ENCODE measurements around the gene SETD3.

Gene SETD3

GRCh38 chr14:99460793-99461192 is 19.9 kb downstream of the SETD3 start:
- no peak for DNase-seq (ENCODE audit: low read depth in 2 of 2, low spot score in 1 of 2)

- no peak for DNase-seq (ENCODE audit: low read depth in 2 of 2, low spot score in 1 of 2)
Observed at GRCh38 chr14:99459481-99460100, 21.1 kb downstream of the SETD3 start.

- no peak for DNase-seq (ENCODE audit: low read depth in 2 of 2, low spot score in 1 of 2)
Observed at GRCh38 chr14:99454246-99454645, 26.4 kb downstream of the SETD3 start.

GRCh38 chr14:99452968-99453367 is 27.7 kb downstream of the SETD3 start:
- DNase-seq (ENCODE audit: low read depth in 2 of 2, low spot score in 1 of 2): no peak

GRCh38 chr14:99451234-99451633 is 29.4 kb downstream of the SETD3 start:
- no peak for DNase-seq (ENCODE audit: low read depth in 2 of 2, low spot score in 1 of 2)

- DNase-seq (ENCODE audit: low read depth in 2 of 2, low spot score in 1 of 2): no peak
Observed at GRCh38 chr14:99450266-99450665, 30.4 kb downstream of the SETD3 start.

GRCh38 chr14:99447739-99448138 is 32.9 kb downstream of the SETD3 start:
- no peak for DNase-seq (ENCODE audit: low read depth in 2 of 2, low spot score in 1 of 2)

GRCh38 chr14:99445931-99446330 is 34.7 kb downstream of the SETD3 start:
- DNase-seq (ENCODE audit: low read depth in 2 of 2, low spot score in 1 of 2): no peak

- no peak for DNase-seq (ENCODE audit: low read depth in 2 of 2, low spot score in 1 of 2)
Observed at GRCh38 chr14:99441918-99442317, 38.7 kb downstream of the SETD3 start.

- DNase-seq (ENCODE audit: low read depth in 2 of 2, low spot score in 1 of 2): no peak
Observed at GRCh38 chr14:99441157-99441870, 39.3 kb downstream of the SETD3 start.

- no peak for DNase-seq (ENCODE audit: low read depth in 2 of 2, low spot score in 1 of 2)
Observed at GRCh38 chr14:99440278-99440677, 40.4 kb downstream of the SETD3 start.

GRCh38 chr14:99437706-99438105 is 43.0 kb downstream of the SETD3 start:
- no peak for DNase-seq (ENCODE audit: low read depth in 2 of 2, low spot score in 1 of 2)

GRCh38 chr14:99436247-99437180 is 44.1 kb downstream of the SETD3 start:
- DNase-seq (ENCODE audit: low read depth in 2 of 2, low spot score in 1 of 2): no peak

- DNase-seq (ENCODE audit: low read depth in 2 of 2, low spot score in 1 of 2): no peak
Observed at GRCh38 chr14:99435327-99435726, 45.3 kb downstream of the SETD3 start.

GRCh38 chr14:99432485-99432884 is 48.2 kb downstream of the SETD3 start:
- DNase-seq (ENCODE audit: low read depth in 2 of 2, low spot score in 1 of 2): no peak

- DNase-seq (ENCODE audit: low read depth in 2 of 2, low spot score in 1 of 2): no peak
Observed at GRCh38 chr14:99431986-99432385, 48.7 kb downstream of the SETD3 start.

GRCh38 chr14:99430491-99430890 is 50.2 kb downstream of the SETD3 start:
- DNase-seq (ENCODE audit: low read depth in 2 of 2, low spot score in 1 of 2): no peak

GRCh38 chr14:99427632-99428300 is 52.9 kb downstream of the SETD3 start:
- no peak for DNase-seq (ENCODE audit: low read depth in 2 of 2, low spot score in 1 of 2)

- DNase-seq (ENCODE audit: low read depth in 2 of 2, low spot score in 1 of 2): no peak
Observed at GRCh38 chr14:99426813-99427346, 53.8 kb downstream of the SETD3 start.

GRCh38 chr14:99426265-99426664 is 54.4 kb downstream of the SETD3 start:
- DNase-seq (ENCODE audit: low read depth in 2 of 2, low spot score in 1 of 2): no peak

- no peak for DNase-seq (ENCODE audit: low read depth in 2 of 2, low spot score in 1 of 2)
Observed at GRCh38 chr14:99425272-99425681, 55.4 kb downstream of the SETD3 start.

All from stimulated activated CD8-positive, alpha-beta memory T cell treated with anti-CD3 and anti-CD28 coated beads, Interleukin-4, amount 100 ng/mL, for 1 hour (primary cell).